H1 (cell line): Measurements from ENCODE around the gene SGPP2. TPM values are rescaled to one million over a fixed set of nuclear protein-coding genes. Genes with fewer than 3 reads are reported as not detected.

Experiments
- CBX8 ChIP-seq: fragments of 300-800, 300-1000 bp; sonication (generic); IDR thresholded peaks from 2 replicates; pipeline ENCODE4 v1.7.1; 2016; ENCODE audit warnings: low read depth, low read length, borderline replicate concordance
- GTF2F1 ChIP-seq: IDR thresholded peaks from 2 replicates; pipeline ENCODE4 v1.6.1; 2012; ENCODE audit warnings: low read depth, low read length, improper control_type of control experiment, borderline replicate concordance
- KDM1A ChIP-seq: fragments of 200-600, 300-600 bp; sonication (generic); IDR thresholded peaks from 2 replicates; pipeline ENCODE4 v1.7.1; 2016; ENCODE audit warnings: mild to moderate bottlenecking, low read length, borderline replicate concordance
- polyA plus RNA-seq, 7 experiments: library from polyadenylated mRNA; depleted of rRNA in 3 of 7; stranded (reverse) in 5 of 7; unstranded in 2 of 7; fragments of >200 nt in 5 of 7; fragments of 200-250 nt in 2 of 7; gene quantifications; 1 replicate in 5 of 7; 2 replicates in 1 of 7; 4 replicates in 1 of 7; pipeline versions ENCODE4 v1.2.1 to v1.2.3, GENCODE V29; 2011 to 2013; ENCODE audit warnings: missing spikeins in 2 of 7, mixed read lengths in 2 of 7
- total RNA-seq: library from RNA; stranded (reverse); fragmentation: NEBNext Ultra II Directional; extraction: Animal tissue kit (Norgen Biotek cat#: 25700); gene quantifications from 2 replicates; pipeline ENCODE4 v1.2.1, GENCODE V29; 2021
- TF ChIP-seq, protein P1 (sequence below), 3 experiments: IDR thresholded peaks; 1 replicate in 2 of 3; 2 replicates in 1 of 3; pipeline versions ENCODE4 v1.5.1 to v1.6.1; 2011; ENCODE audit warnings: low read length in 3 of 3, mild to moderate bottlenecking in 3 of 3, inconsistent platforms in 2 of 3, low read depth in 1 of 3, moderate library complexity in 1 of 3; ENCODE audit not compliant: insufficient read depth in 1 of 3; ENCODE audit errors: control extremely low read depth in 1 of 3

The SGPP2 gene
- total and polyA plus RNA-seq, 2 of the 8 experiments (the other 6 are each of a cell fraction or from before 2014, with no cell fraction given): 0.29 TPM; not detected in 1

DNA sequence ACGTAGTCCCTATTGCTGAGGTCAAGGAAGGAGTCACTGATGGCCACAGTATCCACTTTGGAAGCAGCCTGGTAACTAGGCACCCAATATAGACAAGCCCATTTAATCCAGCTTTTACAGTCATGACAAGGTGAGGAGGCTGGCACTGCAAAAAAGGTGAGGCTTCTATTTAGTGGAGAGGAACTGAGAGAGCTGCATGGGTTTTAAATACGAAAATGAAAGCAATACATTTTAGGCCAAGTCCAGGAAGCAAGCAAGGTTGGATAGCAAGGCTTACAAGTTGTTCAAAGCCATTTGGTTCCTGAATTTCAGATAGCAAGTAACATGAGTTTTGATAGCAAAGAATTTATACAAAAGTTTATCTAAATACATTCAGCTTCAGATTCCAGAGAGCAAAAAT is 80.4 kb downstream of the SGPP2 start (continued):
- TF ChIP-seq CBX8 (no peak), KDM1A (no peak), GTF2F1 (no peak)
- TF ChIP-seq, protein P1, sequence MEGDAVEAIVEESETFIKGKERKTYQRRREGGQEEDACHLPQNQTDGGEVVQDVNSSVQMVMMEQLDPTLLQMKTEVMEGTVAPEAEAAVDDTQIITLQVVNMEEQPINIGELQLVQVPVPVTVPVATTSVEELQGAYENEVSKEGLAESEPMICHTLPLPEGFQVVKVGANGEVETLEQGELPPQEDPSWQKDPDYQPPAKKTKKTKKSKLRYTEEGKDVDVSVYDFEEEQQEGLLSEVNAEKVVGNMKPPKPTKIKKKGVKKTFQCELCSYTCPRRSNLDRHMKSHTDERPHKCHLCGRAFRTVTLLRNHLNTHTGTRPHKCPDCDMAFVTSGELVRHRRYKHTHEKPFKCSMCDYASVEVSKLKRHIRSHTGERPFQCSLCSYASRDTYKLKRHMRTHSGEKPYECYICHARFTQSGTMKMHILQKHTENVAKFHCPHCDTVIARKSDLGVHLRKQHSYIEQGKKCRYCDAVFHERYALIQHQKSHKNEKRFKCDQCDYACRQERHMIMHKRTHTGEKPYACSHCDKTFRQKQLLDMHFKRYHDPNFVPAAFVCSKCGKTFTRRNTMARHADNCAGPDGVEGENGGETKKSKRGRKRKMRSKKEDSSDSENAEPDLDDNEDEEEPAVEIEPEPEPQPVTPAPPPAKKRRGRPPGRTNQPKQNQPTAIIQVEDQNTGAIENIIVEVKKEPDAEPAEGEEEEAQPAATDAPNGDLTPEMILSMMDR (IDR thresholded peaks at IDR 0.05; ENCODE audit: control extremely low read depth in 1 of 3, insufficient read depth in 1 of 3, low read depth in 1 of 3, low read length in 3 of 3): no peak
